Left kidney (tissue), 2 donors: ENCODE data around the gene ETV4. TPM values are rescaled to one million over a fixed set of nuclear protein-coding genes. Genes with fewer than 3 reads are reported as not detected.

ENCODE experiments used
- DNase-seq: peaks from one replicate; pipeline ENCODE4 v3.0.0-alpha.2; 2013
- polyA plus RNA-seq: library from polyadenylated mRNA; unstranded; fragments of 120-200 nt; gene quantifications from one replicate; pipeline ENCODE4 v1.2.1, GENCODE V29; 2013; ENCODE audit not compliant: insufficient read length

The ETV4 gene
- polyA plus RNA-seq, 1 donor, result 43.6 TPM

GRCh38 chr17:43573579-43574321 lies 27.6 kb upstream of the ETV4 start:
- DNase-seq, result no peak

DNA sequence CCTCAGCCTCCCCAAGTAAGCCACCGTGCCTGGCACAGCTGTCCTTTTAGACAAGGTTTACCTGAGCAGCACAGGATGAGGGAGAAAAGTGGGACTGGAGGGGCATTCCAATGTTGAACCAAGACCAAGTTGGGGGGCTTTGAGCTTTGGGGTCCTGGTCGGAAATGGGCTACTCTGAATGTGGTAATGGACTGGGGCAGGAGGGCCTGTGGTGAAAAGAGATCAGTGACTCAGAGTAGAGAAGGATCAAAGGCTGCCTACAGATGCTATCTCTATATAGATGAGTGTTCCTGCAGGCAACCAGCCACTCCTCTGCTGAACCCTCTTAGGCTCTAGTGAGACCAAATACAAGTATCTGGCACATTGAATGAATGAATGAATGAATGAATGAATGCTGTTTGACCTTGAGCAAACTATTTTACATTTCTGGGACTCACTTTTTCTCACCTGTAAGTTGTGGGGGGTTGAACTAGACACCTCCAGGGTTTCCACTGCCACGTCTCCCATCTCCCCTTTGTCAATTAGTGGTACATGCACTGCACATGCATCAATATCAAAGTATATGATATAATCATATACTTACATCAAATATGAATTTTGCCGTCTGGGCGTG lies 26.3 kb upstream of the ETV4 start:
- DNase-seq, result no peak

DNA sequence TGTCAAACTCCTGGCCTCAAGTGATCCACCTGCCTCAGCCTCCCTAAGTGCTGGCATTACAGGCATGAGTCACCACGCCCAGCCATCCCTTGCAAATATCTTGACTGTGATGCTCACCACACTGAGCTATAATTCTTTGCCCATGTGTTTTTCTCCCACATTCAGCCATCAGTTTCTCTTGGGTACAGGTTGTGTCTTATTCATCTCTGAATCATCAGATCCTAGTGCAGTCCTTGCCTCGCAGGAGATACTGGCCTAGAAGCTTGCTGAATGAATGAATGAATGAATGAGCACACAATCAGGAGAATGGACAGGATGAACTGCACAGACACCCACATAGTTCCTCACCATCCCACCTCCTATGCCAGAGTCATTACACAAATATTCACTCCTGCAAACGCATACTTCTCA lies 24.4 kb upstream of the ETV4 start:
- DNase-seq, result no peak

DNA sequence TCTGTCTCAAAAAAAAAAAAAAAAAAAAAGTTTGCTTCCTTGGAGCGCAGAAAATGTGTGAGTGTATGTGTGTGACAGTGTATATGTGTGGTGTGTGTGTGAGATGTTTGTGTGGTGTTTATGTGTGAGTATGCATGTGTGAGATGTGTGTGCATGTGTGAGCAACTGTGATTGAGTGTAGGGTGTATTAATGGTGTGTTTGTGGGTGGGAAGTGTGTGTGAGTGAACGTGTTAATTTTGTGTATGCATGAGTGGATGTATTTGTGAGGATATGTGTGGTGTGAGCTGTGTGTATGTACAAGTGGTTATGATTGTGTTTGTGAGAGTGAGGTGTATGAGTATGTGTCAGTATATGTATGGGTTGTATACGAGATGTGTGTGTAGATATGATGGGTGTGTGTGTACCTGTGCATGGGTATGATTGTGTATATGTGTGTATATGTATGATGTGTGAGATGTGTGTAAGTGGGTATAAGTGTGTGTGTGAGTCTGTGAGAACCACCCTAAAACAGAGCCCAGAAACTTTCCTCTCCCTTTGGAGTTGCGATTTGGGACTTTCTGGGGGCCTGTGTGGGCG lies 22.5 kb upstream of the ETV4 start:
- no peak for DNase-seq

DNA sequence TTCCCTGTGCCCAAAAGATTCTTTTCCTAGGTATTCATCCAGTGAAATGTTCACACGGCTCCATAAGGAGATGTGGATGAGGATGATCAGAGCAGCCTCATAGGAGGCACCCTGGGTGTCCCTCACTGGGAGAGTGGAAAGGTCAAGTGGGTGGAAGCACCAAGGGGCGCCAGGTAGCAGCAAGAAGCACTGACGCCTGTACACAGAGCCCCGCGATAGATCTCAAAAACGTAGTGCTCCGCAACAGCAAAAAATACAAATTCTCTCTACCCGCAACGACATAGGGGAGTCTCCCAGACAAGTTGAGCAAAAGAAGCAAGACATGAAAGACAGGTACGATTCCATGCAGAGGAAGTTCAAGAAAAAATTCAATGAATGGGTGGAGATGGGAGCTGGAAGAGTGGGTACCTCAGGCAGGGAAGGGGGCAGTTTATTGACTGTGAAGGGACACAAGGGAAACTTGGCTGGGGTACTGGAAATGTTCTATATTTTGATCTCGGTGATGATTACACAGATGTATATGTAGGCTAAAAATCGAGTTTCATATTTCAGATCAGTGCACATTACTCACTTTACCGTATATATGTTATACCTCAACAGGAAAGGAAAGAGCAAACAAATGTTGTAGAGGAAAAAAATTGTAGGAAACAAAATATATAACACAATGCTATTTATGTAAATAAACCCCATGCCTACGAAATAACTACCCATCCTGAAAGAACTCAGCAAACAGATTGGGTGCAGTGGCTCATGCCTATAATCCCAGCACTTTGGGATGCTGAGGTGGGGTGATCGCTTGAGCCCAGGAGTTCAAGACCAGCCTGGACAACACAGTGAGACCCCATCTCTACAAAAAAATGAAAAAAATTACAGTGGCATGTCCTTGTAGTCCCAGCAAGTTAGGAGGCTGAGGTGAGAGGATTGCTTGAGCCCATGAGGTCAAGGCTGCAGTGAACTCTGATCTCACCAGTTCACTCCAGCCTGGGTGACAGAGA lies 17.8 kb upstream of the ETV4 start:
- no peak for DNase-seq

GRCh38 chr17:43562679-43563599 lies 16.8 kb upstream of the ETV4 start:
- DNase-seq, result no peak

- DNase-seq, result no peak
These were observed 14.6 kb upstream of the ETV4 start for GRCh38 chr17:43560461-43561427.

GRCh38 chr17:43559161-43559816 lies 13.1 kb upstream of the ETV4 start:
- DNase-seq, result no peak

DNA sequence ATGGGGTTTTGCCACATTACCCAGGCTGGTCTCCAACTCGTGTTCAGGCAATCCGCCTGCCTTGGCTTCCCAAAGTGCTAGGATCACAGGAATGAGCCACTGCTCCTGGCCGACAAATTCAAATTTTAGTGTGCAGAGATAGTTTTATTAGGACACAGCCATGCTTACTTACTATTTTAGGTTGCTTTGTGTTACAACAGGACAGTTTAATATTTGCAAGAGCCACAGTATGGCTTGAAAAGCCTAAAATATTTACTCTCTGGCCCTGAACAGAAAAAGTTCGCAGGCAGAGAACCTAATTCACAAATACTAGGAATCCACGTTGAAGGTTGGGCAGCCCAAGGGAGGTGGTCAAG lies 12.6 kb upstream of the ETV4 start:
- DNase-seq, result no peak

- no peak for DNase-seq
These were observed 10.2 kb upstream of the ETV4 start for GRCh38 chr17:43556292-43556691.

DNA sequence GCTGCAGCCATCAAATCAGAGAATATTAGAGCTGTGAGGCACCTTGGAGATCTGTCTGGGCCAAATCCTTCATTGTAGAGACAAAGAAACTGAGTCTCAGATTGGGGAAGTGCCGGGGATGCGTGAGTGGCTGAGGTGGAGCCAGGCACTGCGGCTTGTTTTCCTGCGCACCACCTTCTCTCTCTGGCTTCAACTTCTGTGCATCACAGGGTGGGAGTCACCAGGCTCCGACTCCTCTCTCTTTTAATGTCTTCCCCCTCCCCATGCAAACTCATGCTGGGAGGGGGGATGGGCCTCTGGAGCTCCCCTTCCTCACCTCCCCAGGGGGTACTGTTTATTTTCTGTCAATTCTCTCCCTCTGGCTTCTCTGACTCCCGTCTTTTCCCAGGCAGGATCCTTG lies 8.7 kb upstream of the ETV4 start:
- DNase-seq, result no peak

DNA sequence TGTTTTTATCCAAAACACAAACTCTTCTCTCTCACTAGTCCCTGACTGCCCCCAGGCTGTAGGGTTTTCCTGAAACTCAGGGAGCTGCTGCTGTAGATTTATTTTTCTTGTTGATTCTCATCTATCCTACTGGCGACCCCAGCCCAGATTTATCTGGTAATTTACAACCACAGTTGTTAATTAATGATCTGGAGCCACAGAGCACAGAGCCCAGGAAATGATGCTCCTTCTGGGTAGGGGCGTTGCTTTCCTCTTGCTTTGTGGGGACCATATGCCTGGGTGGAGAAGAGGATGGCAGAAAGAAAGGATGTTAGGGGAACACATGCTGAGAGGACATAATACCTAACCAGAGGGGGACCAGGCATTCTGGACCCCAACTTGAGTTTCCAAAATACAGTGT lies 7.4 kb upstream of the ETV4 start:
- DNase-seq, result no peak

- DNase-seq, result no peak
These were observed 6.2 kb upstream of the ETV4 start for GRCh38 chr17:43552229-43552837.

- no peak for DNase-seq
These were observed 4.6 kb upstream of the ETV4 start for GRCh38 chr17:43550754-43551153.

GRCh38 chr17:43549496-43549895 lies 3.4 kb upstream of the ETV4 start:
- no peak for DNase-seq

DNA sequence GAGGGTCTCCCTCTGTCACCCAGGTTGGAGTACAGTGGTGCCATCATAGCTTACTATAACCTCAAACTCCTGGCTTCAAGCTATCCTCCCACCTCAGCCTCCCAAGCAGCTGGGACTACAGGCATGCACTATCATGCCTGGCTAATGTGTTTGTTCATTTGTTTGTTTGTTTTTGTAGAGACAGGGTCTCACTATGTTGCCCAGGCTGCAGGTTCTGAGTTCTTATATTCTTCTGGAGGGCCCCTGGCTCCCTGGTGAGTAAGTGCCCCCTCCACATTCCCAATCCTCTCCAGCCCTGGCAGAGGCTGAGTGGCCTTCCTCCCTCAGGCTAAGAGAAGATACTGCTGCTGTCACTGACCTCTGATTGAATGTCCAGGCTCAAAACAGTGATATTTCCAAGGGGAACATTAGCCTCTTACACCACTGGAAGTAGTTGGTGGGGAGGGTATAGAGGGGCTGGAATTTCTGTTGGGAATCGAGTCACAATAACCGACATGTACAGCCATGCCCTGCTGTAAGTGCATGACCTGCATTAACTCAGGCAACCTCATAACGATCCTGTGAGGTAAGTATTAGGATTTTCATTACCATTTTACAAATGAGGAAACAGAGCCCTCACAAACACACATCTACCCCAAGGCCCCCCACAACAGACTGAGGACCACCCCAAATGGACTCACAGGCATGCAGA lies 2.7 kb upstream of the ETV4 start:
- DNase-seq, result no peak

DNA sequence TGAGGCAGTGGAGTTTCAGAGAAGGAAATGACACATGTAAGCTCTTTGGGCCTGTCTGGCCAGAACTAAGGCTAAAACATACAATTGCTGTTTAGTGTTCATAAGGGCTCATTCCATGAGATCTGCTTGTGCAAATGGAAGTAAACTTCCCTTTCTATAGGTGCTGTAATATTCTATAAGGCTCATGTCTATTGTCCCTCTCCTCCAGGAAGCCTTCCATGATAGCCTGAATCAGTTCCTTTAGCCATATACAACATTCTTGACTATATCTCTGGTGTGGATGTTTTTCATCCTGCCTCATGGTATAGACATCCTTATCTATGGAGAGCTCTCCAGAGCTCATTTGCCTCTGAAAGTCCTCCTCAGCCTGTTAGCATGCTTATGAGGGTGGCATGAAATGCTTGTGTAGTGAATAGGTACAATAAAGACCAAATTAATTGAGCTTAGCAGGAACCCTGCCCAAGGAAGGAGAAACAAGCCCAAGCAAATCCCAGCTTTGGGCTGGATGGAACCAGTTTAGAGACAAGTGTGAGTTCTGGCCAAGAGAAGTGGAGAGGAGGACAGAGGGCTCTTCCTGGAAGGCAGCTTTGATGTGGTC lies 1.6 kb upstream of the ETV4 start:
- no peak for DNase-seq

- DNase-seq, result no peak
These were observed 1.0 kb upstream of the ETV4 start for GRCh38 chr17:43547189-43547550.

DNA sequence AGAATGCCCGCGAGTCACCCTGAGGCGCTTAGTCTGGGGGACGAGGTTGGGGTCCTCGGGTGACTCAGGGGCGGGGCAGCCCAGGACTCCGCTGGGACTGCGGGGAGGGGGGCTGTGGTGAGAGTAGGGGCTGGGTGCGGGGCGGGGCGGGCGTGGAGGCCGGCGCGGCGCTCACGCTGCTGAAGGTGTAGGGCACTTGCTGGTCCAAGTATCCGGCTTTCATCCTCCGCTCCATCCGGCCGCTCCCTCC lies 832 bp downstream of the ETV4 start:
- DNase-seq, result no peak
